BE2C (cell line): ENCODE results near the gene BICDL1.

Experiments used
- DNase-seq: peaks from one replicate; pipeline ENCODE4 v3.0.0-alpha.2; 2020
- H3K27me3 ChIP-seq: fragments of 250-450 bp; sonication (Bioruptor Pico); 2 replicates; pipeline ENCODE4 v1.5.1; 2020; ENCODE audit warnings: mild to moderate bottlenecking
- H3K36me3 ChIP-seq: fragments of 250-450 bp; sonication (Bioruptor Pico); 2 replicates; pipeline ENCODE4 v1.5.1; 2020; ENCODE audit warnings: mild to moderate bottlenecking
- H3K4me1 ChIP-seq: fragments of 250-450 bp; sonication (Bioruptor Pico); 2 replicates; pipeline ENCODE4 v1.5.1; 2020
- H3K4me3 ChIP-seq: 2 replicates; pipeline ENCODE4 v1.5.1; 2011; ENCODE audit warnings: low read depth, low read length
- H3K9me3 ChIP-seq: fragments of 250-450 bp; sonication (Bioruptor Pico); 2 replicates; pipeline ENCODE4 v1.5.1; 2020
- TF ChIP-seq, protein P1 (sequence below): IDR thresholded peaks from 2 replicates; pipeline ENCODE4 v1.5.1; 2012; ENCODE audit warnings: mild to moderate bottlenecking, low read depth, low read length

BICDL1 gene

DNA sequence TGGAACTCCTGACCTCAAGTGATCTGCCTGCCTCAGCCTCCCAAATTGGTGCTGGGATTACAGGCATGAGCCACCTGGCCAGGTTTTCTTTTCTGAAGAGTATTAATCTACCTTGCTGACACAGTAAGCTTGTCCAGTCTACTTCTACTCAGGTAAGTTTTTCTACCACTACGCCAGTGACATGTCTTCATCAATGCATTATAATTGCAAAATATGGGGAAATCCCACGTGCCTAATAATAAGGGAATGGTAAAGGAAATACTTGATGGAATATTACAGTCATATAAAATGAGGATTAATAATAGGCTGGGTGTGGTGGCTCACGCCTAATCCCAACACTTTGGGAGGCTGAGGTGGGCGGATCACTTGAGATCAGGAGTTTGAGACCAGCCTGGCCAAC lies 65.3 kb downstream of the BICDL1 start:
- Histone ChIP-seq H3K27me3 (no peaks in the 10 kb centered on the region), H3K36me3 (no peaks in the 10 kb centered on the region), H3K4me3 (no peak overlapping the region), H3K9me3 (no peaks in the 10 kb centered on the region), H3K4me1 (no peaks in the 10 kb centered on the region)
- TF ChIP-seq, protein P1, sequence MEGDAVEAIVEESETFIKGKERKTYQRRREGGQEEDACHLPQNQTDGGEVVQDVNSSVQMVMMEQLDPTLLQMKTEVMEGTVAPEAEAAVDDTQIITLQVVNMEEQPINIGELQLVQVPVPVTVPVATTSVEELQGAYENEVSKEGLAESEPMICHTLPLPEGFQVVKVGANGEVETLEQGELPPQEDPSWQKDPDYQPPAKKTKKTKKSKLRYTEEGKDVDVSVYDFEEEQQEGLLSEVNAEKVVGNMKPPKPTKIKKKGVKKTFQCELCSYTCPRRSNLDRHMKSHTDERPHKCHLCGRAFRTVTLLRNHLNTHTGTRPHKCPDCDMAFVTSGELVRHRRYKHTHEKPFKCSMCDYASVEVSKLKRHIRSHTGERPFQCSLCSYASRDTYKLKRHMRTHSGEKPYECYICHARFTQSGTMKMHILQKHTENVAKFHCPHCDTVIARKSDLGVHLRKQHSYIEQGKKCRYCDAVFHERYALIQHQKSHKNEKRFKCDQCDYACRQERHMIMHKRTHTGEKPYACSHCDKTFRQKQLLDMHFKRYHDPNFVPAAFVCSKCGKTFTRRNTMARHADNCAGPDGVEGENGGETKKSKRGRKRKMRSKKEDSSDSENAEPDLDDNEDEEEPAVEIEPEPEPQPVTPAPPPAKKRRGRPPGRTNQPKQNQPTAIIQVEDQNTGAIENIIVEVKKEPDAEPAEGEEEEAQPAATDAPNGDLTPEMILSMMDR = no peak
- DNase-seq = no peak

DNA sequence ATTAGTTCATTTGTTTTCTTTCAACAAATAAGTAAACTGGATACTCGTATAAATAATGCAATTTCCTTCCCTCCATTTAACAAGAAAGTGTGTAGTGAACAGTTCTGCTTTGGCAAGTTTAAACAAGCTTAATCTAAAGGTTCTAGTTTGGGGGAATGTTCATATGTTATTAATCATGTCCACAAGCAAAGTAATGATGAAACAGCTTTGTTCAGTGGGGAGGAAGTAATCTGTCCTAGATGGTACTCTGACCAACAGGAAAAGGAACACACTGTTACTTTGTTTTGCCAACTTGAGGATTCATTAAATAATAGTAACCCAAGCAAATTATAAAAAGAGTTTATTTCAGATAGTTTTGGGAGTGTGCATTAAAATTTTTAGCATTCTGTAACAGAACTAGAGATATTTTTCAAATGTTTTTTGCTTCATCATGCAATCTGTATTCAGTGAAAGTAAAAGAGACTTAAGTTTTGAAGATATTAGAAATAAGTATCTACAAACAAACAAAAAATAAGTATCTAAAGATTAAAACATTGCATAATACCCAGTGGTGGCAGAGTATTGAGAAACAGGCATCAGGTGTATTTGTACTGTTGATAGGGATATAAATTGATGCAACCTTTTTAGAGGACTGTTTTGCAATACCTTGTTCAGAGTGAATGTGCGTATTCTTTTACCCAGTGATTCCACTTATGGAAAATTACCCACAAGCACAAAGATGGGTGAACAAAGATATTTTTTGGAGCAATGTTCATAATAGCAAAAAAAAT lies 66.4 kb downstream of the BICDL1 start:
- DNase-seq = no peak

GRCh38 chr12:120056739-120057138 lies 67.7 kb downstream of the BICDL1 start:
- H3K9me3 ChIP-seq = no peaks in the 10 kb centered on the region
- no peak overlapping the region for H3K4me3 ChIP-seq
- DNase-seq = peak; percentile 15
- TF ChIP-seq, protein P1 = no peak
- H3K27me3 ChIP-seq = no peaks in the 10 kb centered on the region
- no peaks in the 10 kb centered on the region for H3K4me1 ChIP-seq
- no peaks in the 10 kb centered on the region for H3K36me3 ChIP-seq

More for the DNA sequence above, 66.4 kb downstream of the BICDL1 start:
- H3K36me3 ChIP-seq = no peaks in the 10 kb centered on the region
- no peaks in the 10 kb centered on the region for H3K9me3 ChIP-seq
- no peak overlapping the region for H3K4me3 ChIP-seq
- H3K4me1 ChIP-seq = no peaks in the 10 kb centered on the region
- TF ChIP-seq, protein P1 = no peak
- H3K27me3 ChIP-seq = no peaks in the 10 kb centered on the region

- Histone ChIP-seq H3K36me3 (peaks cover 3% of the 10 kb centered on the region), H3K9me3 (no peaks in the 10 kb centered on the region), H3K4me1 (no peaks in the 10 kb centered on the region), H3K27me3 (no peaks in the 10 kb centered on the region), H3K4me3 (no peak overlapping the region)
- TF ChIP-seq, protein P1 = no peak
- DNase-seq = no peak
Measured at GRCh38 chr12:120060196-120060595, 71.2 kb downstream of the BICDL1 start.

GRCh38 chr12:120060717-120061116 lies 71.7 kb downstream of the BICDL1 start:
- no peak for DNase-seq
- Histone ChIP-seq H3K4me1 (no peaks in the 10 kb centered on the region), H3K4me3 (no peak overlapping the region), H3K27me3 (no peaks in the 10 kb centered on the region), H3K36me3 (peaks cover 3% of the 10 kb centered on the region), H3K9me3 (no peaks in the 10 kb centered on the region)
- TF ChIP-seq, protein P1 = no peak

DNA sequence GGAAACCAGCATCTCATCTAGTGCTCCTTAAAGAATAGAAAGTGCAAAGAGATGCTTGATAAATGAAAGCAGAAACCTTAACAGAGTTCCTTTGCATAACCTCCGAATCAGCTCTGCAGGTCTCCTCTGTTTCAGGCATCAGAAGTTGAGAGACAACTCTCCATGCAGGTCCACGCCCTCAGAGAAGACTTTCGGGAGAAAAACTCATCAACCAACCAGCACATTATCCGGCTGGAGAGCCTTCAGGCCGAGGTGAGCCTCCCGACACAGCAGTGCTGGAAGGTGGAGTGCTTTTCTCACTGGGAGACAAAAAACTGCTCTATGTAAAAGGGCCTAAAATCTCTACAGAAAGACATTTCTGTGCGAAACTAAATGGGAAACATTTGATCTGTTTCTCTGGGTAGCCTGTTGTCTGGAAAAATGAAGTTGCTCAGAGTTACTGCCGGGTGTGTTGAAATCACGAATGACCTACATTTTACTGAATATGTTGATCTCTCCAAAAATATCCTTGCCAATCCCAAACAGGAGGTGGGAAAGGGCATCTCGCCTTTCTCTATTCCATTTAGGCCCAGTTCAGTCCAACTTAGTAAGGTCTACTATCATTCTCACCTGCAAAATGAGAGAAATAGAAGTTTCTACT lies 72.7 kb downstream of the BICDL1 start:
- H3K27me3 ChIP-seq = no peaks in the 10 kb centered on the region
- TF ChIP-seq, protein P1 = no peak
- no peaks in the 10 kb centered on the region for H3K9me3 ChIP-seq
- no peak overlapping the region for H3K4me3 ChIP-seq
- no peaks in the 10 kb centered on the region for H3K4me1 ChIP-seq
- H3K36me3 ChIP-seq = peaks cover 3% of the 10 kb centered on the region
- no peak for DNase-seq
